GM18508 (cell line): Measurements from ENCODE around the gene ADGB.

ENCODE experiments used
- ATAC-seq: cut with Tn5 transposase; IDR thresholded peaks from one replicate; pipeline ENCODE4 v1.9.1; 2021; ENCODE audit warnings: moderate number of reproducible peaks; ENCODE audit not compliant: insufficient read depth, unreplicated experiment

Gene ADGB

DNA sequence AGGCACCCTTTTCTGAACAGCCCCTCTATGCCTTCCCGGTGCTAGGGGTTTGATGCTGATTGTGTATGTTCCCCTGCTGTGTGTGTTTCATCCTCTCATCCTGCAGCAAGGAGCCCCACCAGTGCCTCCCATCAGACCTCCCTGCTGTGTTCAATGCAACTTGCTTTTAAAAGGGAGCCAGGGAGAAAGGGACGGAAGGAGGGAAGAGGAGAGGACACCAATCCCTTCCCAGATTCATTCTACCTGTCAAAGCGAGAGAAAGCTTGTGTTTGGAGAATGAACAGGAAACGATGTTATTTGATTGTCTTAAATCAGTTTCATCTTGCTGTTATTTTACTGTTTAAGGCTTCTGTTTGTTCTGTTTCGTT lies 259.2 kb downstream of the ADGB start:
- no peak for ATAC-seq

DNA sequence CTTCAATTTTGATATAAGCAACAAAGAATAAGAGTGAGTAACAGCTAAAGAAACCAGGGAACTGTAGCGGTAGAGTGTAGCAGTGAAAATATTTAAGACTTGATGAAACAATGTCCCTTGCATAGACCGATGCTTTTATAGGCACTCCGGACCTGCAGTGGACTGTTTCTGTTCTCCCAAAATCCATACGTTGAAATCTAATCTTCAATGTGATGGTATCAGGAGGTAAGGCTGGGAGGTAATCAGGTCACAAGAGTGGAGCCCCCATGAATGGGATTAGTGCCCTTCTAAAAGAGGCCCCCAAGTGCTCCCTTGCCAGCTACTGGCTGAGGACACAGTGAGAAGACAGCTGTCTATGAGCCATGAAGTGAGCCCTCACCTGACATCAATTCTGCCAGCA lies 260.4 kb downstream of the ADGB start:
- ATAC-seq, result no peak

DNA sequence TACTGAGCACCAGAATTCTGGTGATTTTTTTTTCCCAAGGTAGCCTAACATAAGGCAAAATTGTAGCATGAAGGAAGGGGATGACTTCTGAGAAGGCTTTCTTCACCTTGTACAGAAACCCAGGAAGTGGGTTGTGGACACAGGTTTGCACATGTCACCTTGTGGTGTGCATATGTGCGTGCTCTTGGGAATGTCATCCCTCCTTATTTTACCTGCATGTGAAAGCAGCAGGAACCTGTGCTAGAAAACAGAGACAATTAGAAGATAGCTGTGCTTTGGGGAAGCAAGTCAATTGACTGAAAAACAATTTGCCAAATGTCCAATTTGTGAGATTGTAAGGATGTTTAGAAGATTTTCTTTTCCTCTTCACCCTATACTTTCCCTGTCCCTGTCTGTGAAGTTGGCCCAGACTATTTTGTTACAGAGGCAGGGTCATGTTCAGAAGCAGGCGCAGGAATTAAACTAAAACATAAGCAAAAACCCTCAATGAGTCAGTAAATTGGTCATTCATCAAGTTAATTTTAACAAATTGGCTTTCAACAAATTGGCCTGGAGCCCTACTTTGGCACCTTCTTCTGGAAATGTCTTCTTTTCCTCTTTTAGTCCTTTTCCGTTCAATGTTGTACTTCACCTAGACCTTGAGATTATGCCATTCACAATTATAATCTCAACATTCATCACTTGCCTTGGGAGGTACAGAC lies 261.2 kb downstream of the ADGB start:
- no peak for ATAC-seq

DNA sequence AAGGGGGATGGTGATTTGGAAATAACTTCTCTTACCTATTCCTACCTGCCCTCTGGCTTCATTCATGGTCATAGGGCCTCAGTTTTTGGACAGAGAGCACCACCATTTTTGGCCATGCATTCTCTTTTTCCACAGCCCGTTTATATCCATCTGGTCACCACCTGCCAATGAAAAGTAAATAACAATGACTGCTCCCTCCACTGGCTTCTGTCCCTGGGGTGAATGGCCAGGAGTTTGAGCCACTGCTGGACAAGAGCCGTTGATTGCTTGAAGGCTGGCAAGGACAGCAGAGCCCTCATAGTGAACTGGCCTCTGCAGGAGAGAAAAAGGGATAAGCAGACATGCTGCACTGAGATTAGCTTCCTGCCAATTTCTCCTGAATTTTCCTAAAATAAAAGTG lies 261.8 kb downstream of the ADGB start:
- ATAC-seq, result no peak

DNA sequence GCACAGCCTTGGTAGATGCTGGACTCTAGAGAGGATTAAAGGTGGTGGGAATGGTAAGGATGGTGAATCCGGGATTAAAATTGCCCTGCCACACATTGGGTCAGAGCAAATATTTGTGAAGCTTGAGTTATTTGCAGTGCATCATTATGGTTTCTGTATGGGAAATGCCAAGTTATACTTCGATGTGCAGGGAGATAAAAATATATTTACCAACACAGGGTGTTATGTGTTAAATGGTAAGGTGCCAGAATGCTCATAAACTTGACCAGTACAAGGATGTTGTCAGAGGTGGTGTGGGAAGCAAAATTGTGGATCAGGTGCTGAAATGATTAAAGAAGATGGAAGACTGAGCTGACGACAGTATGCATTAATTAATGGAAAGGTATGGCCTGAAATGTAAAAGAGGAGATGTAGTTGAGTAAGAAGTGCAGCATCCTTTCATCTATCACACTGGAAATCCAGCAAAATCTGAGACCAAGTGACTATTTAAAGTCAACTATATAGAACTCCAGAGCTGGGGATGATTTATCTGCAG lies 262.3 kb downstream of the ADGB start:
- no peak for ATAC-seq

DNA sequence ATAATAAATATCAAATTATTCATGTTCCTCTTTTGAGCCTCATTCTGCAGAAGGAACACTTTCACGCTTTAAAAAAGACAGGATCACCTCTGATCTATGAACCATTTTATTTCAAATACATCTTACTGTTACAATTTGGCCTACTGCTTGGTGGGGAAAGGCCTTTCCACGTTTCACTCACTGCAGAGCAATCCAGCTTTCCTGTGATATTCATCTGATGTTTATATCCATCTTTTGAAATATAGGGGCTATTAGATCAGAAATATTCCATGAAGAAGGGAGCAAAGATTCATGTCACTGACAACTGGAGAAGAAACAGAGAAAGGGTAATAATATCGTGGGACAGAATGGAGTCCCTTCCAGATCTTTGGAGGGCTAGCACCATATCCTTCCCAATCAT lies 262.9 kb downstream of the ADGB start:
- no peak for ATAC-seq

DNA sequence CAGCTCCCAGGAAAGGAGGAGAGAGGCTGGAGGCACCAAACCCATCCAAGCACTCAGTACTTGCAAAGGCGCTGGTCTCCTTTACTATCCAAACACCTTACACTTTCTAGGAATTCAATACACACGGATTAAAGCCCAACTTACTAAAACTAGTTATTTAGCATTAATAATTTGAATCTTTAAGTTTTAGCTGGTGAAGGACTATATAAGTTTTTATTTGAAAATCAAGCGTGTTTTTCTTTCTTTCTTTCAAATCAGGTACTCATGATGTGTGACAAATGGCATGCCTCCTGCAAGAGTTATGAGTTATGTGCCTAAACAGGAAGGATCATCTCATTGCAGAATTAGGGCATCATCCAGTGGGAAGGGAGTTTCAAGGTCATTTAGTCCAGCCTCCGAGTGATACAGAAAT lies 263.7 kb downstream of the ADGB start:
- ATAC-seq, result no peak

DNA sequence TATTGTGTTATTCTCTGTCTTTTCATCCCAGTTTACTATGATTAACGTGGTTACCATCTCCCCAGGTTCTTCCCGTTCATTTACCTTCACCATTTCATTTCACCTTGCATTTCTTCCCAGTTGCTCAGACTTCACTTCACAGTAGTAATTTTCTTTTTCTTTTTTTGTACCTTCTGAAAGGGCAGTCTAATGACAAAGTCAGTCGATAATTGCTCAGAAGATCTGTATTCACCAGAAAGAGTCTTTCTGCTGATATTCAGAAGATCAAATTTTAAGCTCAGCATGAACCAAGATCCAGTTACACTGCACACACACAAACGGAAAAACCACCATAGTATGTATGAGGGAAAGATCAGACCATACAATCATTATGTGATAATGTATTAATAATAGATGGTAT lies 265.5 kb downstream of the ADGB start:
- ATAC-seq, result no peak

DNA sequence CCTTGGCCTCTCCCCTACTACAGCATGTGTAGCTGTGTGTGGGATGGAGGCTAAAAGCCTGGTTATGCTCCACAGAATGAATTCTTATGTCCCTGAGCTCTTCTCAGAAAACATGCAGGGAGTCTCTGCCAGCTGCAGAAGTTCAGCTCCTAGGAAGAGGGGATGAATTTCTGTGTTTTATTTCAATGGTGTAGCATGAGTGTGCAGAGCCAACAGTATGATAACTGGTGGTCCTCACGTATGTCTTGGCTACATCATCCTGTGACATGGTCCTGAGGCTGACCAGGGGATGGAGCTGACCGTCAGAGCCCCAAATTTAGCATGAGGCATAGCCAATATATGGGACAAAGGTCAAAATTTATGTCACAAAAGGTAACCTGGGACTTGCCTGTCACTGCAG lies 266.1 kb downstream of the ADGB start:
- no peak for ATAC-seq
